ENCODE data around the gene DDR2. TPM values are rescaled to one million over a fixed set of nuclear protein-coding genes. Genes with fewer than 3 reads are reported as not detected.
"Not testable (repeated sequence)": the region's sequence is repeated elsewhere in the genome, so short reads cannot be mapped to it uniquely, and the experiment has no call there.

The DDR2 gene
- under 1 TPM; 0.22 to 0.42 TPM for total RNA-seq
- 0.34 TPM for polyA plus RNA-seq (2013, experiment 1 of 2)
- polyA plus RNA-seq (2013, experiment 2 of 2), result 1.1 TPM
- total RNA-seq, result 0.47 to 14.6 (median 1.8) reads per million in 172 experiments

DNA sequence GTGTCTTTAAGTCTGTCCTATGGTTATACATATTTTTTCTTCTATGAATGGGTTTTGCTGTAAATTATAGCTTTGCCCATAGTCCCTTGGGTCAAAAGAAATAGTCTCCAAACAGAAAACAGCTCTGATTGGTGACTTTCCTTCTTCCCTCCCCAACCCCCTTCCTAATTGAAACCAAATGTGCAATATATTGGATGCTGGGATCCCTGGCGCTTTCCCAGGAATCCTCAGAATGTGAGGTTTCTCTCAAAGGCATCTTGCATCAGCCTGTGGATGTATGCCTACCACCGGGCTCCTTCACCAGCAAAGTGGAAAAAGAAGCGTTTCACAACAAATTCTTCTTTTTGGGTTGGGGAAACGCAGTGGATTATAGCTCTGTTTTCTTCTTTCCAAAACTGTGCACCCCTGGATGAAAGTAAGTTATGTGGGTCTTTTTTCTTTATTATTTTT is at the start of gene DDR2:
DDR2 (plus strand) TSS at position 248 of the 450 bp plus-strand sequence. CDS start 86,600 bp downstream, outside the sequence.
- H3K4me3 ChIP-seq (ENCODE audit: low read length), result no peak within 1 kb of the TSS
- H3K9me3 ChIP-seq (ENCODE audit: control insufficient read depth in 1 of 2, insufficient read depth in 1 of 2, low read length in 2 of 2), result no peaks in the 10 kb centered on the region
- no peaks in the 10 kb centered on the region for H3K27me3 ChIP-seq (ENCODE audit: control insufficient read depth in 1 of 2, insufficient read depth in 2 of 2, low read length in 2 of 2)
- Mint-ChIP-seq H3K9me3 (no peaks in the 10 kb centered on the region), H3K4me1 (ENCODE audit: low read depth) (no peaks in the 10 kb centered on the region), H3K27me3 (peaks cover 7% of the 10 kb centered on the region), H3K36me3 (ENCODE audit: low read depth) (no peaks in the 10 kb centered on the region), H3K4me3 (no peak within 1 kb of the TSS), H3K27ac (no peak within 1 kb of the TSS)
- no peaks in the 10 kb centered on the region for H3K36me3 ChIP-seq (ENCODE audit: insufficient read depth, low read length)
- no peaks in the 10 kb centered on the region for H3K4me1 ChIP-seq (ENCODE audit: insufficient read depth, low read length)
- no peak for ATAC-seq (ENCODE audit: poor library complexity)
- intact Hi-C loops (cut with DNase I, micrococcal nuclease), result no loop called here
- no peak within 1 kb of the TSS for H3K27ac ChIP-seq (ENCODE audit: low read depth in 1 of 2, low read length in 2 of 2)
- TF ChIP-seq, protein P1, sequence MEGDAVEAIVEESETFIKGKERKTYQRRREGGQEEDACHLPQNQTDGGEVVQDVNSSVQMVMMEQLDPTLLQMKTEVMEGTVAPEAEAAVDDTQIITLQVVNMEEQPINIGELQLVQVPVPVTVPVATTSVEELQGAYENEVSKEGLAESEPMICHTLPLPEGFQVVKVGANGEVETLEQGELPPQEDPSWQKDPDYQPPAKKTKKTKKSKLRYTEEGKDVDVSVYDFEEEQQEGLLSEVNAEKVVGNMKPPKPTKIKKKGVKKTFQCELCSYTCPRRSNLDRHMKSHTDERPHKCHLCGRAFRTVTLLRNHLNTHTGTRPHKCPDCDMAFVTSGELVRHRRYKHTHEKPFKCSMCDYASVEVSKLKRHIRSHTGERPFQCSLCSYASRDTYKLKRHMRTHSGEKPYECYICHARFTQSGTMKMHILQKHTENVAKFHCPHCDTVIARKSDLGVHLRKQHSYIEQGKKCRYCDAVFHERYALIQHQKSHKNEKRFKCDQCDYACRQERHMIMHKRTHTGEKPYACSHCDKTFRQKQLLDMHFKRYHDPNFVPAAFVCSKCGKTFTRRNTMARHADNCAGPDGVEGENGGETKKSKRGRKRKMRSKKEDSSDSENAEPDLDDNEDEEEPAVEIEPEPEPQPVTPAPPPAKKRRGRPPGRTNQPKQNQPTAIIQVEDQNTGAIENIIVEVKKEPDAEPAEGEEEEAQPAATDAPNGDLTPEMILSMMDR (IDR thresholded peaks at IDR 0.05), result no peak
- ChIA-PET POLR2A (no interaction called here), CTCF (no interaction called here)
- no peak for DNase-seq

GRCh38 chr1:162582901-162583300 is 49.4 kb upstream of the DDR2 start:
- H3K4me3 Mint-ChIP-seq; H3K4me3 ChIP-seq (ENCODE audit: low read length); H3K9me3 Mint-ChIP-seq; CTCF ChIA-PET; H3K27me3 ChIP-seq (ENCODE audit: control insufficient read depth in 1 of 2, insufficient read depth in 2 of 2, low read length in 2 of 2); H3K9me3 ChIP-seq (ENCODE audit: control insufficient read depth in 1 of 2, insufficient read depth in 1 of 2, low read length in 2 of 2); H3K27ac Mint-ChIP-seq; H3K4me1 ChIP-seq (ENCODE audit: insufficient read depth, low read length); ATAC-seq (ENCODE audit: poor library complexity); H3K27me3 Mint-ChIP-seq; DNase-seq; H3K27ac ChIP-seq (ENCODE audit: low read depth in 1 of 2, low read length in 2 of 2); H3K4me1 Mint-ChIP-seq (ENCODE audit: low read depth); POLR2A ChIA-PET; intact Hi-C loops (cut with DNase I, micrococcal nuclease): not testable (repeated sequence)
- H3K36me3 ChIP-seq (ENCODE audit: insufficient read depth, low read length), result peaks cover 14% of the 10 kb centered on the region
- H3K36me3 Mint-ChIP-seq (ENCODE audit: low read depth), result peaks cover 74% of the 10 kb centered on the region

- POLR2A ChIA-PET; intact Hi-C loops (cut with DNase I, micrococcal nuclease); H3K4me3 Mint-ChIP-seq; DNase-seq; H3K9me3 Mint-ChIP-seq; CTCF ChIA-PET; H3K27me3 ChIP-seq (ENCODE audit: control insufficient read depth in 1 of 2, insufficient read depth in 2 of 2, low read length in 2 of 2); H3K4me1 ChIP-seq (ENCODE audit: insufficient read depth, low read length); H3K27me3 Mint-ChIP-seq; H3K4me1 Mint-ChIP-seq (ENCODE audit: low read depth); ATAC-seq (ENCODE audit: poor library complexity); H3K27ac ChIP-seq (ENCODE audit: low read depth in 1 of 2, low read length in 2 of 2); H3K4me3 ChIP-seq (ENCODE audit: low read length); H3K27ac Mint-ChIP-seq; H3K9me3 ChIP-seq (ENCODE audit: control insufficient read depth in 1 of 2, insufficient read depth in 1 of 2, low read length in 2 of 2): not testable (repeated sequence)
- peaks cover 19% of the 10 kb centered on the region for H3K36me3 ChIP-seq (ENCODE audit: insufficient read depth, low read length)
- peaks cover 76% of the 10 kb centered on the region for H3K36me3 Mint-ChIP-seq (ENCODE audit: low read depth)
Observed at GRCh38 chr1:162585101-162585500, 47.2 kb upstream of the DDR2 start.

GRCh38 chr1:162587347-162587746 is 44.9 kb upstream of the DDR2 start:
- intact Hi-C loops (cut with DNase I, micrococcal nuclease), result no loop called here
- peaks cover 69% of the 10 kb centered on the region for H3K36me3 Mint-ChIP-seq (ENCODE audit: low read depth)
- POLR2A ChIA-PET, result no interaction called here

More at GRCh38 chr1:162587347-162587746, 44.9 kb upstream of the DDR2 start:
- no peak overlapping the region for H3K4me3 ChIP-seq (ENCODE audit: low read length)
- DNase-seq (no peak), ATAC-seq (ENCODE audit: poor library complexity) (no peak)
- H3K9me3 ChIP-seq (ENCODE audit: control insufficient read depth in 1 of 2, insufficient read depth in 1 of 2, low read length in 2 of 2), result no peaks in the 10 kb centered on the region
- Mint-ChIP-seq H3K27ac (no peak overlapping the region), H3K4me1 (ENCODE audit: low read depth) (no peaks in the 10 kb centered on the region), H3K27me3 (no peaks in the 10 kb centered on the region), H3K9me3 (no peaks in the 10 kb centered on the region), H3K4me3 (no peak overlapping the region)
- H3K27me3 ChIP-seq (ENCODE audit: control insufficient read depth in 1 of 2, insufficient read depth in 2 of 2, low read length in 2 of 2), result no peaks in the 10 kb centered on the region
- peaks cover 14% of the 10 kb centered on the region for H3K36me3 ChIP-seq (ENCODE audit: insufficient read depth, low read length)
- TF ChIP-seq, protein P1 (IDR thresholded peaks at IDR 0.05), result no peak
- no peak overlapping the region for H3K27ac ChIP-seq (ENCODE audit: low read depth in 1 of 2, low read length in 2 of 2)
- CTCF ChIA-PET, result no interaction called here
- no peaks in the 10 kb centered on the region for H3K4me1 ChIP-seq (ENCODE audit: insufficient read depth, low read length)

Measured in CD4-positive, alpha-beta T cell (primary cell).